Heart right ventricle (tissue), 16 donors: ENCODE results near the gene SMIM5. TPM values are rescaled to one million over a fixed set of nuclear protein-coding genes. Genes with fewer than 3 reads are reported as not detected.

Experiments used
- ATAC-seq, 8 donors: fragments of 200-7000 bp; cut with Tn5 transposase; one replicate each; pipeline ENCODE4 v1.9.1; 2020; ENCODE audit warnings: mild to moderate bottlenecking in 8 of 8, moderate library complexity in 8 of 8, moderate number of reproducible peaks in 1 of 8
- DNase-seq, 2 donors: peaks; one replicate each; pipeline ENCODE4 v3.0.0-alpha.2; 2020
- H3K27ac ChIP-seq, 10 donors: fragments of 200-600 bp; sonication (generic) in 2 of 10; one replicate each; pipeline versions ENCODE4 v1.5.0 to v1.8.0; 2020 to 2022; ENCODE audit warnings: mild to moderate bottlenecking in 3 of 10
- H3K27me3 ChIP-seq, 7 donors: fragments of 200-600 bp; one replicate each; pipeline ENCODE4 v1.8.0; 2021 to 2022; ENCODE audit warnings: mild to moderate bottlenecking in 2 of 7
- H3K36me3 ChIP-seq, 9 donors: fragments of 200-600 bp; sonication (generic) in 1 of 9; one replicate each; pipeline versions ENCODE4 v1.5.0 to v1.8.0; 2020 to 2022; ENCODE audit warnings: mild to moderate bottlenecking in 2 of 9
- H3K4me1 ChIP-seq, 9 donors: fragments of 200-600 bp; sonication (generic) in 1 of 9; one replicate each; pipeline versions ENCODE4 v1.5.0 to v1.8.0; 2020 to 2022; ENCODE audit warnings: mild to moderate bottlenecking in 4 of 9
- H3K4me3 ChIP-seq, 10 donors: fragments of 200-600 bp; sonication (generic) in 2 of 10; one replicate each; pipeline versions ENCODE4 v1.5.0 to v1.8.0; 2020 to 2022; ENCODE audit warnings: mild to moderate bottlenecking in 7 of 10, moderate library complexity in 2 of 10
- H3K9me3 ChIP-seq, 11 donors: fragments of 200-600 bp in 10 of 11; sonication (generic) in 2 of 11; one replicate each; pipeline versions ENCODE4 v1.5.0 to v1.8.0; 2013 to 2022; ENCODE audit warnings: mild to moderate bottlenecking in 2 of 11, control low read depth in 1 of 11, moderate library complexity in 1 of 11
- CTCF ChIP-seq, 9 donors: fragments of 200-600 bp; sonication (generic) in 2 of 9; IDR thresholded peaks; one replicate each; pipeline versions ENCODE4 v1.5.0 to v1.8.0; 2021 to 2022; ENCODE audit warnings: antibody characterized with exemption in 9 of 9, mild to moderate bottlenecking in 5 of 9, moderate library complexity in 1 of 9
- WGBS, 2 donors: extraction: QIAGEN DNeasy Blood & Tissue Kit; methylation state at CpG; one replicate each; pipeline ENCODE4 v1.1.7; 2013; ENCODE audit warnings: inconsistent platforms in 1 of 2; 5-methylcytosine and 5-hydroxymethylcytosine counted together
- intact Hi-C, 10 donors: fragments of 100-400 bp; cut with DNase I; formaldehyde crosslinking; loops; one replicate each; pipeline versions ENCODE4 v1.11.1 to v1.14.2; 2022
- polyA plus RNA-seq, 2 donors: library from polyadenylated mRNA; stranded (reverse); fragments of 200-250 nt; gene quantifications; one replicate each; pipeline ENCODE4 v1.2.3, GENCODE V29; 2013
- total RNA-seq, 10 donors: library from RNA; stranded (reverse); fragmentation: NEBNext Ultra II Directional in 3 of 10; extraction: Animal tissue kit (Norgen Biotek cat#: 25700) in 3 of 10; gene quantifications; one replicate each; pipeline versions ENCODE4 v1.2.1 to v1.2.4, GENCODE V29; 2021 to 2023
- donor health status: Arrhythmogenic right ventricular cardiomyopathy.
- donor health status: ischemic (EF 13 %, LVEDD 7.1; RV severe dilation, severe dysfunction).
- donor health status: healthy with polysubstance abuse.
- donor health status: DM: no; HTN: yes; CAD: no.
- donor health status: DM: no; HTN: no; CAD: no.
- donor health status: ischemic (EF 25% LVEDD 6.9; RV normal size, moderate dysfunction).
- donor health status: ischemic (EF 25% LVEDD 5.7; RV mildly dilated, moderate dysfunction).
- donor health status: healthy.
- donor health status: DM: yes; HTN: yes; CAD: no.
- donor health status: Ischemic cardiomyopathy.
- donor health status: ischemic (EF 35%, LVEDD 5.7; RV mildly dilated, moderate dysfunction).
- donor health status: nonischemic (EF 11% LVEDD 7.7; RV severe dilation, severe dysfunction).
- donor health status: DM: yes; HTN: yes; CAD: no.
- donor health status: PGD.
- donor health status: ischemic (EF 29% LVEDD 5.4; RV normal size, mild dysfunction).
- donor health status: nonischemic (EF 23%, LVEDD 6.1; RV moderate dilation, normal function).

SMIM5 gene
- total and polyA plus RNA-seq, 12 donors = 1.9 to 19.2 (median 6.5) TPM

GRCh38 chr17:75624021-75624420 lies 9.2 kb upstream of the SMIM5 start:
- H3K36me3 ChIP-seq = peaks cover 0 to 100% (median 25%) of the 10 kb centered on the region in 9 donors

GRCh38 chr17:75624714-75625345 lies 8.4 kb upstream of the SMIM5 start:
- DNase-seq (no peak), ATAC-seq (no peak)
- no peak overlapping the region for H3K27ac ChIP-seq
- H3K9me3 ChIP-seq = no peaks in the 10 kb centered on the region
- H3K4me1 ChIP-seq = peaks cover 0 to 13% (median 0%) of the 10 kb centered on the region in 9 donors
- TF ChIP-seq CTCF (IDR thresholded peaks at IDR 0.05) = no peak
- H3K27me3 ChIP-seq = no peaks in the 10 kb centered on the region
- WGBS, 2 donors = 86 to 88% methylated on average over 22 to 23 of the region's 23 CpGs
- H3K36me3 ChIP-seq = peaks cover 0 to 97% (median 17%) of the 10 kb centered on the region in 9 donors
- H3K4me3 ChIP-seq = no peak overlapping the region
- intact Hi-C loops = no loop called here

More at GRCh38 chr17:75624021-75624420, 9.2 kb upstream of the SMIM5 start:
- intact Hi-C loops = no loop called here
- Histone ChIP-seq H3K4me1 (peaks cover 0 to 13% (median 0%) of the 10 kb centered on the region in 9 donors), H3K9me3 (no peaks in the 10 kb centered on the region), H3K4me3 (no peak overlapping the region), H3K27me3 (no peaks in the 10 kb centered on the region), H3K27ac (no peak overlapping the region)
- ATAC-seq = no peak
- DNase-seq = no peak
- 88 to 95% methylated on average over 12 of the region's 12 CpGs for WGBS, 2 donors
- no peak for TF ChIP-seq CTCF (IDR thresholded peaks at IDR 0.05)

GRCh38 chr17:75625813-75626486 lies 7.3 kb upstream of the SMIM5 start:
- Histone ChIP-seq H3K4me3 (no peak overlapping the region), H3K27me3 (no peaks in the 10 kb centered on the region), H3K27ac (no peak overlapping the region), H3K36me3 (peaks cover 0 to 96% (median 17%) of the 10 kb centered on the region in 9 donors), H3K4me1 (peaks cover 0 to 13% (median 0%) of the 10 kb centered on the region in 9 donors), H3K9me3 (no peaks in the 10 kb centered on the region)
- ATAC-seq (peak in 7 of 8 donors; percentile 21 to 56 (median 36)), DNase-seq (no peak)
- peak; percentile 23 to 63 (median 58) for TF ChIP-seq CTCF (IDR thresholded peaks at IDR 0.05)
- intact Hi-C loops = no loop called here
- 85 to 86% methylated on average over 15 of the region's 15 CpGs for WGBS, 2 donors

- Histone ChIP-seq H3K27ac (no peak overlapping the region), H3K4me1 (peaks cover 0 to 13% (median 0%) of the 10 kb centered on the region in 9 donors), H3K4me3 (no peak overlapping the region), H3K27me3 (no peaks in the 10 kb centered on the region), H3K9me3 (no peaks in the 10 kb centered on the region), H3K36me3 (peaks cover 0 to 93% (median 17%) of the 10 kb centered on the region in 9 donors)
- DNase-seq (no peak), ATAC-seq (peak in 1 of 8 donors; percentile 1)
- intact Hi-C loops = no loop called here
- TF ChIP-seq CTCF (IDR thresholded peaks at IDR 0.05) = no peak
- WGBS, 2 donors = 73 to 80% methylated on average over 11 of the region's 11 CpGs
Observed at GRCh38 chr17:75626496-75627038, 6.7 kb upstream of the SMIM5 start.
